K562 (cell line): ENCODE measurements around the gene TTLL9. TPM values are rescaled to one million over a fixed set of nuclear protein-coding genes. Genes with fewer than 3 reads are reported as not detected.

ENCODE experiments used
- ATAC-seq: fragments of 200-7000 bp; cut with Tn5 transposase; 3 replicates; pipeline ENCODE4 v1.9.1; 2020; ENCODE audit warnings: moderate library complexity
- BruUV-seq: library from RNA; stranded (reverse); fragments of 400-500 nt; replicated peaks from 2 replicates; lab custom pipeline; 2021; lab: Mats Ljungman, UMichigan
- CTCF ChIA-PET: fragments of 300-600 bp; formaldehyde crosslinking; extraction: SDS; loops from one replicate; lab custom pipeline; 2021; ENCODE audit warnings: low intra/inter-chr PET ratio; lab: Yijun Ruan, JAX
- POLR2A ChIA-PET: fragments of 300-600, 350-650 bp; sonication (Branson Sonifier 250); formaldehyde crosslinking; extraction: SDS; loops from one replicate; lab custom pipeline; 2021; ENCODE audit warnings: antibody characterized with exemption, inconsistent platforms; lab: Yijun Ruan, JAX
- DNase-seq, 4 experiments: peaks; one replicate each; pipeline versions ENCODE4 v3.0.0 to v3.0.0-alpha.2; 2011 to 2018; ENCODE audit warnings: low spot score in 3 of 4, mixed read lengths in 3 of 4; ENCODE audit errors: extremely low read depth in 1 of 4
- FAIRE-seq: peaks from 2 replicates; lab custom pipeline; 2011; peaks lifted over from hg19 to GRCh38; lab: Jason Lieb, UNC
- H2AFZ ChIP-seq: 2 replicates; pipeline ENCODE4 v1.6.0; 2011; ENCODE audit warnings: low read depth, low read length, control low read depth, inconsistent platforms
- H3K27ac ChIP-seq: fragments of 200-600 bp; 3 replicates; pipeline ENCODE4 v1.8.0; 2011; ENCODE audit warnings: low read depth, mild to moderate bottlenecking, control low read depth, inconsistent platforms, low read length, moderate library complexity, mixed read lengths; ENCODE audit errors: extremely low read depth
- H3K27me3 ChIP-seq, 2 experiments: fragments of 300-600 bp in 1 of 2; 2 replicates in 1 of 2; 3 replicates in 1 of 2; pipeline versions ENCODE4 v1.6.0 to v1.8.0; 2011; ENCODE audit warnings: inconsistent platforms in 2 of 2, low read length in 2 of 2, mild to moderate bottlenecking in 1 of 2, mixed read lengths in 1 of 2, moderate library complexity in 1 of 2; ENCODE audit not compliant: control insufficient read depth in 2 of 2, insufficient read depth in 2 of 2
- H3K36me3 ChIP-seq: fragments of 300-600 bp; 3 replicates; pipeline ENCODE4 v1.8.0; 2011; ENCODE audit warnings: mild to moderate bottlenecking, low read length, inconsistent platforms; ENCODE audit not compliant: control insufficient read depth, insufficient read depth
- H3K4me1 ChIP-seq, 2 experiments: fragments of 200-600 bp in 1 of 2; replicated peaks in 1 of 2; 2 replicates in 1 of 2; 3 replicates in 1 of 2; pipeline versions ENCODE4 v1.5.1 to v1.8.0; 2011; ENCODE audit warnings: inconsistent platforms in 2 of 2, low read length in 2 of 2, mild to moderate bottlenecking in 1 of 2, mixed read lengths in 1 of 2, moderate library complexity in 1 of 2; ENCODE audit not compliant: control insufficient read depth in 2 of 2, insufficient read depth in 2 of 2
- H3K4me2 ChIP-seq: 2 replicates; pipeline ENCODE4 v1.6.1; 2011; ENCODE audit warnings: low read length, control low read depth, inconsistent platforms, mixed read lengths; ENCODE audit not compliant: insufficient read depth
- H3K4me3 ChIP-seq: fragments of 200-600 bp; sonication (generic), shearing (Covaris generic); 2 replicates; pipeline ENCODE4 v1.5.1; 2016; ENCODE audit warnings: control low read depth, inconsistent platforms
- H3K79me2 ChIP-seq: fragments of 200-600 bp; 3 replicates; pipeline ENCODE4 v1.8.0; 2011; ENCODE audit warnings: low read length, inconsistent platforms; ENCODE audit not compliant: control insufficient read depth, insufficient read depth
- H3K9ac ChIP-seq, 2 experiments: 2 replicates each; pipeline versions ENCODE4 v1.6.0 to v1.6.1; 2011; ENCODE audit warnings: low read depth in 2 of 2, low read length in 2 of 2, control low read depth in 1 of 2, inconsistent platforms in 1 of 2, mild to moderate bottlenecking in 1 of 2, mixed read lengths in 1 of 2; ENCODE audit not compliant: insufficient read depth in 1 of 2
- H3K9me1 ChIP-seq: one replicate; pipeline ENCODE4 v1.6.0; 2011; ENCODE audit warnings: inconsistent platforms, mild to moderate bottlenecking, low read length, moderate library complexity; ENCODE audit not compliant: control insufficient read depth, insufficient read depth
- H3K9me3 ChIP-seq: replicated peaks from 2 replicates; pipeline ENCODE4 v1.5.1; 2011; ENCODE audit warnings: low read depth, low read length, inconsistent platforms; ENCODE audit not compliant: control insufficient read depth, insufficient read depth
- H4K20me1 ChIP-seq: replicated peaks from 2 replicates; pipeline ENCODE4 v1.6.1; 2011; ENCODE audit warnings: low read length, inconsistent platforms, mixed read lengths; ENCODE audit not compliant: control insufficient read depth, insufficient read depth
- DACH1 ChIP-seq: fragments of 450-650 bp; IDR thresholded peaks from 2 replicates; pipeline ENCODE4 v1.6.1; 2018; ENCODE audit not compliant: partially characterized antibody
- E2F8 ChIP-seq: fragments of 450-650 bp; IDR thresholded peaks from 2 replicates; pipeline ENCODE4 v1.7.1; 2018; ENCODE audit warnings: mild to moderate bottlenecking, low read depth; ENCODE audit not compliant: partially characterized antibody
- POLR2AphosphoS5 ChIP-seq: IDR thresholded peaks from 2 replicates; pipeline ENCODE4 v1.6.1; 2011; ENCODE audit warnings: mild to moderate bottlenecking, low read depth, low read length, moderate library complexity; ENCODE audit not compliant: control insufficient read depth, insufficient read depth
- PTRF ChIP-seq: fragments of 450-650 bp; IDR thresholded peaks from 2 replicates; pipeline ENCODE4 v1.6.1; 2016; ENCODE audit warnings: mild to moderate bottlenecking, missing genetic modification characterization, missing compliant biosample characterization
- ZNF140 ChIP-seq: fragments of 250-450 bp; sonication (Bioruptor Pico); IDR thresholded peaks from 2 replicates; pipeline ENCODE4 v1.8.0; 2021; ENCODE audit warnings: moderate library complexity, mild to moderate bottlenecking, inconsistent platforms
- ZNF224 ChIP-seq: sonication (generic); formaldehyde crosslinking; IDR thresholded peaks from 2 replicates; pipeline ENCODE4 v1.8.0; 2022; ENCODE audit warnings: mild to moderate bottlenecking, missing genetic modification reagents
- ZNF431 ChIP-seq: sonication (generic); formaldehyde crosslinking; IDR thresholded peaks from 2 replicates; pipeline ENCODE4 v1.8.0; 2022; ENCODE audit warnings: mild to moderate bottlenecking, missing genetic modification reagents
- WGBS: fragments of 100-300 bp; shearing (Covaris generic); methylation state at CpG from one replicate; pipeline ENCODE4 v1.1.6; 2016; ENCODE audit warnings: low coverage, mixed read lengths; ENCODE audit not compliant: insufficient coverage; ENCODE audit errors: missing lambda C conversion rate; 5-methylcytosine and 5-hydroxymethylcytosine counted together
- in situ Hi-C: fragments of 300-500 bp; cut with MboI; formaldehyde crosslinking; loops from 4 replicates; pipeline ENCODE4 v1.15.0; 2018; ENCODE audit warnings: inconsistent platforms, mixed read lengths
- intact Hi-C: fragments of 100-400 bp; cut with micrococcal nuclease; formaldehyde crosslinking; loops from 2 replicates; pipeline ENCODE4 v1.14.2; 2022
- polyA plus RNA-seq, 8 experiments: library from polyadenylated mRNA; depleted of rRNA in 4 of 8; stranded (reverse) in 5 of 8; unstranded in 3 of 8; fragments of >200 nt; fragmentation: Nextera tagmentation in 2 of 8; fragmentation: Illumina TruSeq in 1 of 8; extraction: Ambion mirVana in 2 of 8; extraction: Trizol in 1 of 8; gene quantifications; 2 replicates each; pipeline versions ENCODE4 v1.2.1 to v1.2.3, GENCODE V29; 2011 to 2014; ENCODE audit warnings: inconsistent platforms in 1 of 8, missing spikeins in 1 of 8
- total RNA-seq, 7 experiments: library from RNA; depleted of rRNA in 6 of 7; stranded (reverse); fragments of >200 nt in 6 of 7; fragmentation: Illumina TruSeq in 2 of 7; extraction: Trizol in 2 of 7; gene quantifications; 2 replicates each; pipeline versions ENCODE4 v1.2.1 to v1.2.3, GENCODE V29; 2011 to 2021; ENCODE audit warnings: low replicate concordance in 1 of 7
- TF ChIP-seq, protein P1 (sequence below): fragments of 250-450 bp; sonication (Bioruptor Pico); IDR thresholded peaks from 2 replicates; pipeline ENCODE4 v1.8.0; 2022; ENCODE audit warnings: moderate library complexity, mild to moderate bottlenecking, inconsistent platforms

The TTLL9 gene
- total and polyA plus RNA-seq, 9 of the 15 experiments (the other 6 are each of a cell fraction or from before 2014, with no cell fraction given): 0.06 to 0.07 TPM; not detected in 7

GRCh38 chr20:31860390-31861134 is 9.9 kb upstream of the TTLL9 start (continued):
- TF ChIP-seq DACH1: no peak
- TF ChIP-seq ZNF224: no peak

GRCh38 chr20:31861135-31861384 is 9.4 kb upstream of the TTLL9 start:
- ChIA-PET CTCF (no interaction called here), POLR2A (no interaction called here)
- Histone ChIP-seq H3K36me3 (no peaks in the 10 kb centered on the region), H3K4me1 (peaks cover 0 to 17% of the 10 kb centered on the region in 2 experiments; a peak in 3 of 5 replicates), H3K79me2 (no peaks in the 10 kb centered on the region), H2AFZ (peak overlapping the region; percentile 76), H3K9ac (peak overlapping the region in 1 of 2 experiments; percentile 88; a peak in 3 of 4 replicates), H3K4me3 (peak overlapping the region; percentile 40), H3K9me1 (peaks cover 2% of the 10 kb centered on the region), H3K9me3 (no peaks in the 10 kb centered on the region), H3K27me3 (peaks cover 24 to 66% of the 10 kb centered on the region in 2 experiments), H3K27ac (no peak overlapping the region), H4K20me1 (peaks cover 14% of the 10 kb centered on the region), H3K4me2 (peak overlapping the region; percentile 70)
- peak; percentile 38 for ATAC-seq
- in situ Hi-C loops (loop anchor here (5.0 kb wide), 1 partner anchor 91 kb away; the partner anchor contains the start of gene PDRG1), intact Hi-C loops (no loop called here)
- under 1% methylated on average over 16 of the region's 20 CpGs for WGBS
- DNase-seq: peak in 2 of 4 experiments; percentile 35 to 37
- FAIRE-seq: no peak
- no TSS peak for BruUV-seq
- TF ChIP-seq PTRF (tag) (no peak), ZNF431 (CRISPR knock-in tag) (no peak), E2F8 (no peak), ZNF140 (CRISPR knock-in tag) (no peak), POLR2AphosphoS5 (no peak)
- TF ChIP-seq, protein P1, sequence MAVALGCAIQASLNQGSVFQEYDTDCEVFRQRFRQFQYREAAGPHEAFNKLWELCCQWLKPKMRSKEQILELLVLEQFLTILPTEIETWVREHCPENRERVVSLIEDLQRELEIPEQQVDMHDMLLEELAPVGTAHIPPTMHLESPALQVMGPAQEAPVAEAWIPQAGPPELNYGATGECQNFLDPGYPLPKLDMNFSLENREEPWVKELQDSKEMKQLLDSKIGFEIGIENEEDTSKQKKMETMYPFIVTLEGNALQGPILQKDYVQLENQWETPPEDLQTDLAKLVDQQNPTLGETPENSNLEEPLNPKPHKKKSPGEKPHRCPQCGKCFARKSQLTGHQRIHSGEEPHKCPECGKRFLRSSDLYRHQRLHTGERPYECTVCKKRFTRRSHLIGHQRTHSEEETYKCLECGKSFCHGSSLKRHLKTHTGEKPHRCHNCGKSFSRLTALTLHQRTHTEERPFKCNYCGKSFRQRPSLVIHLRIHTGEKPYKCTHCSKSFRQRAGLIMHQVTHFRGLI (CRISPR knock-in tag): no peak
